Activated CD4-positive, CD25-positive, alpha-beta regulatory T cell treated with anti-CD3 and anti-CD28 coated beads, Interleukin-2, amount 50 U/mL, for 16 hours (primary cell): Measurements from ENCODE around the gene PAPPA.

Experiments used
- DNase-seq: peaks from one replicate; pipeline ENCODE4 v3.0.0-alpha.2; 2020; ENCODE audit warnings: low read depth, low spot score

Gene PAPPA

GRCh38 chr9:116313638-116314037, 160.0 kb downstream of the PAPPA start:
- no peak for DNase-seq

GRCh38 chr9:116316246-116316645, 162.7 kb downstream of the PAPPA start:
- no peak for DNase-seq

- DNase-seq: no peak
Measured at GRCh38 chr9:116317503-116317902, 163.9 kb downstream of the PAPPA start.

GRCh38 chr9:116318468-116319374, 165.1 kb downstream of the PAPPA start:
- no peak for DNase-seq

GRCh38 chr9:116319480-116319879, 165.9 kb downstream of the PAPPA start:
- DNase-seq: no peak

GRCh38 chr9:116320290-116320689, 166.7 kb downstream of the PAPPA start:
- no peak for DNase-seq

GRCh38 chr9:116322521-116322920, 168.9 kb downstream of the PAPPA start:
- no peak for DNase-seq

- DNase-seq: no peak
Measured at GRCh38 chr9:116323012-116323411, 169.4 kb downstream of the PAPPA start.

- no peak for DNase-seq
Measured at GRCh38 chr9:116323571-116323970, 170.0 kb downstream of the PAPPA start.

GRCh38 chr9:116325924-116326323, 172.3 kb downstream of the PAPPA start:
- DNase-seq: no peak

GRCh38 chr9:116327701-116328405, 174.3 kb downstream of the PAPPA start:
- DNase-seq: no peak

GRCh38 chr9:116329470-116329869, 175.9 kb downstream of the PAPPA start:
- no peak for DNase-seq

GRCh38 chr9:116331241-116331640, 177.7 kb downstream of the PAPPA start:
- DNase-seq: no peak

GRCh38 chr9:116332090-116332489, 178.5 kb downstream of the PAPPA start:
- DNase-seq: no peak

- no peak for DNase-seq
Measured at GRCh38 chr9:116333254-116333653, 179.7 kb downstream of the PAPPA start.

- no peak for DNase-seq
Measured at GRCh38 chr9:116334546-116335150, 181.1 kb downstream of the PAPPA start.

- DNase-seq: no peak
Measured at GRCh38 chr9:116335392-116335791, 181.8 kb downstream of the PAPPA start.

GRCh38 chr9:116336133-116336862, 182.7 kb downstream of the PAPPA start:
- DNase-seq: no peak

GRCh38 chr9:116337015-116337414, 183.4 kb downstream of the PAPPA start:
- DNase-seq: no peak

- no peak for DNase-seq
Measured at GRCh38 chr9:116340270-116340669, 186.7 kb downstream of the PAPPA start.

- no peak for DNase-seq
Measured at GRCh38 chr9:116342061-116342460, 188.5 kb downstream of the PAPPA start.

GRCh38 chr9:116342941-116343340, 189.3 kb downstream of the PAPPA start:
- DNase-seq: no peak
